Stimulated activated CD8-positive, alpha-beta memory T cell treated with anti-CD3 and anti-CD28 coated beads, Interleukin-2, amount 100 ng/mL, for 1 hour (primary cell): Measurements from ENCODE around the gene BEST2.
"Not testable (repeated sequence)": the region's sequence is repeated elsewhere in the genome, so short reads cannot be mapped to it uniquely, and the experiment has no call there.

Experiments used
- DNase-seq, 2 donors: peaks; one replicate each; pipeline ENCODE4 v3.0.0-alpha.2; 2020; ENCODE audit warnings: low read depth in 2 of 2

BEST2 gene

DNA sequence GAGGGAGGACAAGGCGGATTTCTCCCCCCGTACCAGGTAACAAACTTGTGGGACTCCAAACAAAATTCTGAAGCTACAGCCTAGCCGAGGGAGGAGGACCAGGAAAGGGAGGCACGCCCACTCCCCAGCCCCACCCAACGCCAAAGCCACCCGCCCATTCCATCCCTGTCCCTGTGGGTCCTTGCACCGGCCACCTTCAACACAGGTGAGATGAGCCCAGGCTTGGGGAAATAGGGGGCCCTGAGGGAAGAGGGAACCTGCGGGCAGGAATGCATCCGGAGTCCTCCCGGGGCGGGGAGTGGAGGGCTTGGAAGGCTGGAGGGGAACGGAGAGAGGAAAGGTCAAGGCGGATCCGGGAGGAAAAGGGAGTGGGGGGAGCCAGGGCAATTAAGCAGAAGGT, at the start of gene BEST2:
Gene BEST2, plus strand, starts transcription at position 157 of the 400 bp plus-strand sequence. CDS start 802 bp downstream, outside the sequence.
- DNase-seq = no peak

DNA sequence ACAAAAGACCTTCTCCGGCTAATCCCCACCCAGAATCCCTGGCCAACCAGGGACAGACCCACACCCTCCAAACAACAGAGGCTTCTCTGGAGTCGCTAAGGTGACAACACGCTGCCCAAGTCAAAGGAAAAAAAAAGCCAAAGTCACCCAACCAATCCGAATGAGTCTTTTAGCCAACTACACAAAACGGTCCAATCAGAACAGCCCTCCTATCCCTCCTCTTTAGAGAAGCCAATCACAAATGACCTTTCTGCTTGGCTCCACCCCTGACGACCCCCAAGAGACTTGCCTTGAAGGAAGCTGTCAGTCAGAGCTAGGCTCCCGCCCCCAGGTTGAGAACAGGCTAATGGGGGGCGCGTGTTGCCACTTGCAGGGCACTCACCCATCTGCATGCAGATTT, 48.5 kb upstream of the BEST2 start:
- DNase-seq = no peak

DNA sequence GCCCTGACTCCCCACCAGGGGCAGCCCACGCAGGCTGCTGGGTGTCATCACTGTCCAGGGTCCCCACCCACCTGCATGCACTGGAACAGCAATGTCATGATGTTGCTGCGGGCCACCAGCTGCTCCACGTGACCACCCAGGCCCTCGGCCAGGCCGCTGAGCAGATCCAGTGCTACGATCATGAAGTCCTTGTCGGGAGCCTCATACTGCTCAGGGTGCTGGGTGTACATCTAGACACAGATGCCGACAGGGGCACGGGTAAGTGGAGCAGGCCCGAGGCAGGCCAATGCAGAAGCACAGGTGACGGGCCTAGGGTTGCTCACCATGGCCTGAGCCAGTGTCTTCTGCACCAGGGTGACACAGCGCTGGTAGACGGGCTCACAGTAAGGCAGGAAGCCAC, 46.4 kb upstream of the BEST2 start:
- DNase-seq = no peak

DNA sequence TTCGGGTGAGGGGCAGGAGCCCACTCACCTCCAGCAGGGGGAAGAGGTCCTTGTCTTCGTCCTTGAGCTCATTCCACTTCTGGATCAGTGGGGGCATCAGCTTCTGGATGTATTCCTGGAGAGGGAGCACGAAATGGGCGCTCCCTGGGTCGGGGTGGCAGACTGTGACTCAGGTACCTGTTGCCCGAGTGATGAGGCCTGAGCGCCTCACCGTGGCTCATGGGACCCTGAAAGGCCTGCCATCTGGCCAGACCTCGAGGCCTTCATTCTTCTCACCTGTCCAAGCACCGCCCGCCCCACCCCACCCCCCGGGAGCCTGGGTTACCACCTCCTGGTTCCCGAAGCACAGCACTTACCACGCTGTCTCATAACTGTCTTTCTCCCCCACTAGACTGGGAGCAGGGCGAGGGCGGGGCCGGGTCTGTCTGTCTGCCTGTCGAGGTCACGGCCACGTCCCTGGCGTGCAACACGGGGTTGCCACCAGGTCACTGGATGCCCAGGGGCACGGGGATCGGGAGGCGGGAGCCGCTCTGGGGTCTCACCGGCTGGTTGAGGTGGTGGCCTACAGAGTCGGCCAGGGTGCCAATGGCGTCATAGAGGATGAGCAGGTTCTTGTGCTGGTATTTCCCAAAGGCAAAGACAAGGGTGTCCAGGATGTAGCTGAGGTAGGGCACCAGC, 45.8 kb upstream of the BEST2 start:
- no peak for DNase-seq

DNA sequence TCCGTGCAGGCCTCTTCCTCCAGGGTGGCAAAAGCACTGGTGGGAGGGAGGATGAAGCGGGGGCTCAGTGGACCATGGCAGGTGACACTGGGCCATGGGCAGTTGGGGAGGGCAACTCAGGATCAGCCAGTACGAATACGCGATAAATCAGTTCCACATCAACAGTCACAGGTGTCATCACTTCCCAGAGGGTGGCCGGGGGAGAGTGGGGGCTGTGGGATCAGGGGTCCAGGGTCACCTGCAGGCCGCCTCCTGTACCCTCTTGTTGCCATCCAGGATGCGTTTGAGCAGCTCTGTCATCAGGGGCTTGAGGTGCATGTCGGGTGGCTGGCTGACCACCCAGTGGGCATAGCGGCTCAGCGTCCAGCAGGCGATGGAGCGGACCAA, 45.3 kb upstream of the BEST2 start:
- no peak for DNase-seq

DNA sequence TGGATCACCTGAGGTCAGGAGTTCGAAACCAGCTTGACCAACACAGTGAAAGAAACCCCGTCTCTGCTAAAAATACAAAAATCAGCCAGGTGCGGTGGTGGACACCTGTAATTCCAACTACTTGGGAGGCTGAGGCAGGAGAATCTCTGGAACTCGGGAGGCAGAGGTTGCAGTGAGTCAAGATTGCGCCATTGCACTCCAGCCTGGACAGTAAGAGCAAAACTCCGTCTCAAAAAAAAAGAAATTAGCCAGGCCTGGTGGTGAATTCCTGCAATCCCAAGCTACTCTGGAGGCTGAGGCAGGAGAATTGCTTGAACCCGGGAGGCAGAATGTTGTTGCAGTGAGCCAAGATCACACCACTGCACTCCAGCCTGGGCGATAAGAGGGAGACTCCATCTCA, 43.0 kb upstream of the BEST2 start:
- DNase-seq = no peak

DNA sequence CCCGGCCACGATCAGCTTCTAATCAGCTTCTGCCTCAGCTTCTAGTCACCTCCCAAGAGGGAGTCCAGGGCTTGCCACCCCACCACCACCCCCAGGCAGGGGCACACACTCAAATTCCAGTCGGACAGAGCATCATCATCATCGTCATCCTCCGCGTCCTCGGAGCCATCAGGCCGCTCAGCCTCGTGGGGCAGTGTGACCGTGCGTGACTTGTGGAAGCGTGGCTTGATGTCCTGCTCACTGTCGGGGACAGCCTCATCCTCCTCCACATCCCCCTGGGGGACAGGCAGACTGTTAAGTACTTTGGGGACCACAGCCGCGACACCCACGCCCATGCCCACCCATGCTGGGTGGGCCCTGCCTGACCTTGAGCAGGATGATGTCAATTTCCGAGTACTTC, 40.4 kb upstream of the BEST2 start:
- DNase-seq = no peak

DNA sequence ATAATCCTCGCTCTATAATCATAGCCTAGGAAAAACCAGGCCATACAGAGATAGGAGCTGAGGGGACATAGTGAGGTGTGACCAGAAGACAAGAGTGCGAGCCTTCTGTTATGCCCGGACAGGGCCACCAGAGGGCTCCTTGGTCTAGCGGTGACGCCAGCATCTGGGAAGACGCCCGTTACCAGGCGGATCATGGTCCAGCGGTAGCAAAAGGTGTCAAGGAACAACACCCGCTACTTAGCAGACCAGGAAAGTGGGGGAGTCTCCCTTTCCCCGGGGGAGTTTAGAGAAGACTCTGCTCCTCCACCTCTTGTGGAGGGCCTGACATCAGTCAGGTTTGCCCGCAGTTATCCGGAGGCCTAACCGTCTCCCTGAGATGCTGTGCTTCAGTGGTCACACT, 39.5 kb upstream of the BEST2 start:
- not testable (repeated sequence) for DNase-seq

DNA sequence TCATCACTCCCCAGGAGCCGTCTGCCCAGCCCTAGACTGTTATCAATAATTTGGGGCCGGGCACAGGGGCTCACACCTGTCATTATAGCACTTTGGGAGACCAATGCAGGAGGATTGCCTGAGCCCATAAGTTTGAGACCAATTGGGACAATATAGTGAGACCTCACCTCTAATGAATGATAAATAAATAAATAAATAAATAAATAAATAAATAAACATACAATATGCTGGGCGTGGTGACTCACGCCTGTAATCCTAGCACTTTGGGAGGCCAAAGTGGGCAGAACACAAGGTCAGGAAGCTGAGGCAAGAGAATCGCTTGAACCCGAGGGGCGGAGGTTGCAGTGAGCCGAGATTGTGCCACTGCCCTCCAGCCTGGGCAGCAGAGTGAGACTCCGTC, 38.3 kb upstream of the BEST2 start:
- DNase-seq = not testable (repeated sequence)

DNA sequence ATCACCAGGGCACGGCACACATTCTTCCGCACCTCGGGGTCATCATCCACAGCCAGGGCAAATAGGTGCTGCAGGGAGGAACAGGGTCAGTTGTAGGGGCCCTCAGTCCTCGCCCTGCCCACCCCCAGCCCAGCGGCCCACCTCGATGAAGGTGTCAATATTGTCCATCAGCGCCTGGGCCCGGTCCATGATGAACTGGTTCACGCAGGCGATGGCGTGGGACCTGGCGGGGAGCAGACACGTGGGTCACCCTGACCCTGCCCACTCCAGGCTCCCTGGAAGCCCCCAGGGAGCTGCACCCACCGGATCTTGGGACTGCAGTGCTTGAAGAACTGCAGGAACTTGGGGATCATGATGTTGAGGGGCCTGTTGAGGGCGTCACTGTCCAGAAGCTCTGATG, 36.5 kb upstream of the BEST2 start:
- DNase-seq = no peak

DNA sequence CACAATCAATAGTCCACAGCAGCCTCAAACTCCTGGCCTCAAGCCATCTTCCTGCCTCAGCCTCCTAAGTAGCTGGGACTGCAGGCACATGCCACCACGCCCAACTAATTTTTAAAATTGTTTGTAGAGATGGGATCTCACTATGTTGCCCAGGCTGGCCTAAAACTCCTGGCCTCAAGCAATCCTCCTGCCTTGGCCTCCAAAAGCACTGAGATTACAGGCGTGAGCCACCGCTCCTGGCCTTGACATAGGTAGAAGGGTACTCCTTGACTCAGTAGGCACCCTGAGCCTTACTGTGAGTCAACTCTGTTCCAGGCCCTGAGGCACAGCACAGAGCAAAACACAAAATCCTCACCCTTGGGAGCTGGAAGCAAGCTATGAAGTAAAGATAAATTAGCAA, 35.7 kb upstream of the BEST2 start:
- no peak for DNase-seq

DNA sequence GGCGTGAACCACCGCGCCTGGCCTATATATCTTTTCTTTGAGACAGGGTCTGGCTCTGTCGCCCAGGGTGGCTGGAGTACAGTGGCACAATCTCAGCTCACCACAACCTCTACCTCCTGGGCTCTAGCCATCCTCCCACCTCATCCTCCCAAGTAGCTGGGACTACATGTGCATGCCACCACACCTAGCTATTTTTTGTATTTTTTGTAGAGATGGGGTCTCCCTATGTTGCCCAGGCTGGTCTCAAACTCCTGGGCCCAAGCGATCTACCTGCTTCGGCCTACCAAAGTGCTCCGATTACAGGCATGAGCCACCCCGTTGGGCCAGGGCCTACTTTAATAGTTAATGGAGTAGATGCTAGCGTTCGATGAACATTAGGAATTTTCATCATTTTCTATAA, 31.3 kb upstream of the BEST2 start:
- DNase-seq = no peak

DNA sequence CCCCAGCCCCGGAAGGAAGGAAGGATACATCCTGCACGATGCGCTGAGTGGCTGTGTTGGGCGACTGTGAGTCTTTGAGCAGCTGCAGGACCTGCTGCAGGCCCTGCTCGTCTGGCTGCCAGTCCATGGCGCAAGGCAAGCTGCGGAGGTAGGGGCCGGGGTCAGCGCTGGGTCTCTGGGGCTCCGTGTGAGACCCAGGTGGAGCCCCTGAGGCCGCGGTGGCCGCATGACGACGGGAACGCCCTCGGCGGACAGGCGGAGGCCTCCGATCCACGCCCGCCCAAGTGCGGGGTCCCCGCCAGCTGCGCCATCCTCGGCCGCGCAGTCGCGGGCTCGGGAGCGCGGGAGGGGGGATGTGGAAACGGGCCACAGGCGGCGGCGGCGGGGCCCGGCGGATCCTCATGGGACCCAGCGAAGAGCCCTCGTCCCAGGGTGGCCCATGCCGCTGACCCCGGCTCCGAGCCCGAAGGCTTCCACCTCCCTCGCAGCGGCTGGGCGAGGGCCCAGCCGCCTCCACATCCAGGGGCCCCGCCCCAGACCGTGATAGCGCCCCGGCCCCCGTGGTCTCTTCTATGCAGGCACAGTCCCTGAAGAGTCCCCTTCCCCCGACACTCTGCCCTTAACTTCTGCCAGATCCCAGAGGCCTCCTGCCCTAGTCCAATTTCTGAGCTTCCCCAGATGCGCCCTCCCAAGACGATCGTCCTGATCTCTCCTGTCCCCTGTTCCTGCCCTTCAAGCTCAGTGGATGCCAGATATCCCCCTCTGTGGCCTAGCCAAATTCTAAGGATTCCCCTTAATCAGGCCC, 30.5 kb upstream of the BEST2 start:
- DNase-seq = no peak

DNA sequence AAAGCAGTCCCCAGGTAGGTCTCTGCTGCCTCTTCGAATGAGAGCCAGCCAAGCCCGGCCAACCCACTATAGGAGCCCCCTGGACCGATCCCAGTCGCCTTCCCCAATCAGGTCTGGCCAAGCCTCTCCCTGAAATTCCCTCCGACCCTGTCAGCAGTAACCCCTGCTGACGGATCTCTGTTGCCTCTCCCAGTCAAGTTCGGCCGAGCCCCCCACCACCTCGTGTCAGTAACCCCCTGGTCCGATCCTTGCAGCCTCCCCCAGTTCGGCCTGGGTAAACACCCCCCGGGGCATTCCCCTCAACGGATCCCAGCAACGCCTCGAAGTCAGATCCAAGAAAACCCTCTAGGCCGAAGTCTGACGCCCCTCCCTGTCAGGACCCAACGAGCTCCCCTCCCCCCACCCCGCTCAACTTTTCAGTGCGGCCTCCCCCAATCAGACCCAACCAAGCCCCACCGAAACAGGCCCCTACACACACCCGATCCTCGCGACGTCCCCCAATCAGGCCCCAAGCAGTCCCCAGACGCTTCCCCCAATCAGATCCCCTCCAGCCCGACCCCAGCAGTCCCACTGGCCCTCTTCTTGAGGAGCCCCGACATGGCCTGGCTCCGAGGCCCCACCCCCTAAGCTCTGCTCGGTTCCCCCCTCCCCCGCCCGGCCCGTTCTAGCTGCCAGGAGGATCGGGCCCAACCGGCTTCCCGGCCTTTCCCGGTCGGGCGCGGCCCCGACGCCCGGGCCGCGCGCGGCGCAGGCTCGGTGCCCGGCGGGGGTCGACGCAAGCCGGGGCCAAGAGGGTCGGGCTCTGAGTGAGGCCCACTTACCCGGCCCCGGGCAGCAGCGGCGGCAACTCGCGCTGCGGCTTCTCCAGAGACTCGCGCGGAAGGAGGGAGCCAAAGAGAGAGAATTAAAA, 29.7 kb upstream of the BEST2 start:
- DNase-seq = no peak

DNA sequence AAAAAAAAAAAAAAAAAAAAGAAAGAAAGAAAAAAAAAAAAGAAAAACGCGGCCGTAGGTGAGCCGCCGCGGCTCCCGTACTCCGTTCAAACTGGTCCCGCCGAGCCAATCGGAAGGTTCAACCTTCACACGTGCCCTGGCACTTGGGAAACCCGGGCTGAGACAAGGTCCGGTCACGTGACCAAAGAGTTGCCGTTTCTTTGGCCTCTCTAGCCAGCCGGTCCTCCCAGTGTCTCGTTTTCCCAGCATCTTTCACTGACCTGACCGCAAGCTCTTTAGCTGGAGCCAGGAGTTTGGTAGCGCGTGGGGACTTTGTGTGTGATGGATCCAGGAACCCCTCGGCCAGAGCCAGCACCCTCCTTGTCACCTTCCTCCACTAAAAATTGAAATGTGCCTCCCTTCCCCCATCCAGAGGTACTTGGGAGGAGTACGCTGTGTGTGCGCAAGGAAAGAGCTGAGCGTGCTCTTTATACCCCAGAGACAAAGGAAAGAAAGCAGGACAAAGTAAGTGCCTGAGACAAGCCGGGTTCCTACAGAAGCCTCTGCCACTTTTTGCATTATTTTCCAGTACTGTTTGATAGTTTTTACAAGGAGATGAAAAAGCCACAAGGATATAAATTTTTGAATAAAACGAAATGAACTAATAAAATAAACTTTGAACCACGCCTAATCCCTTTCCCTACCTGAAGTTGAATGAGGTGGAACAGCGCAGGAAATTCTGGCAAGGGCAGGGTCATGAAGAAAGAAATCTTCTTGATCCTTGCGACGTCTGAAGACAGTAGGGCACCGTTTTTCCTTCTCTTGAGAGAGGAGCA, 28.8 kb upstream of the BEST2 start:
- peak; percentile 82 to 89 for DNase-seq

DNA sequence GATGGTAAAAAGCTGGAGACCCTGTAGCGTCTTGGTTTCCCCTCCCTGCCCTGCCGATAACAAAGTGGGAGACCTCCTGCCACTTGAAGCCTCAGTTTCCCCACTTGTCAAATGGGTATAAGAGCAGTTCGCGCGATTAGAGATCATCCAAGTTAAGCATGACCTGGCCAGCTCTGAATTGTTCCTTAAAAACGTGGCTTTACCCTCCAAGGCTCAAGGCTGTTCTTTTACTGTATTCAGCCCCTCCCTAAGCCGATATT, 28.3 kb upstream of the BEST2 start:
- no peak for DNase-seq

DNA sequence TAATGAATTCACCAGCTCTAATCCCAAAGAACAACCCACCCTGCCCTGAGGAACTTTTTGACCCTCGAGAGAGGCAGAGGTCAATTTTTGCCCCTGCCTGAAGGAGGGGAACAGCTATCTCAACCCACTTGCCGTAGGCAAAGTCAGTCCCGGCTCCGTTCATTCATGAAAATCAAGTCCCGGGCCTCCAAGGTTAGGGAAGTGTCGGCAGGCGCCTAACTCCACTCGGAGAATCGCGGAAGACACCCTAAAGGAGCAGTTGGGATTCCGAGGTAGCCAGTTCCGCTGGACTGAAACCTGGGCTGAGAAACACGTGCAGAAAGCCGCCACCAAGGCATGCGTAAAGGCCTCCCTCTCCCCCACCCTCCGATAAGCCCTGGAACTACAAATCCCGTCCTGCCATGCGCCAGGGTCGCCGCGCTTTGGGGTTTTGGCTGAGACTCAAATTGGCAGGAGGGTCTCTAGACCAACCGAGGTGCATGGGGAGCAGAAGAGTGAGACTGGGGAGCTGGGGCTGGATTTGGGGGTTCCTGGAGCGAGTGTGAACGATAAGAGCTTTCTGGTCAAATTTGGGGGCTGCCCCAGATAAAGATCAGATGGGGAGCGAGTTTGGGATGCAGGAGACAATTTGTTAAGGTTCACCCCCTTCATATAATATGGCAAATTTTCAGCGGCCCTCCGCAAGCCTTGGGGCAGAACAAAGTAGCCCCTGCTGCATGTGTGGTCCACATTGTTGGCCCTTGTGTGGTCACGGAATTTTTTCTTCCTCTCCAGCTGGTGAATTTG, 27.8 kb upstream of the BEST2 start, which contains the start of gene TNPO2:
Gene TNPO2, minus strand, starts transcription at position 292 of the 786 bp plus-strand sequence. CDS start 2,955 bp downstream, outside the sequence.
- peak; percentile 29 to 36 for DNase-seq

DNA sequence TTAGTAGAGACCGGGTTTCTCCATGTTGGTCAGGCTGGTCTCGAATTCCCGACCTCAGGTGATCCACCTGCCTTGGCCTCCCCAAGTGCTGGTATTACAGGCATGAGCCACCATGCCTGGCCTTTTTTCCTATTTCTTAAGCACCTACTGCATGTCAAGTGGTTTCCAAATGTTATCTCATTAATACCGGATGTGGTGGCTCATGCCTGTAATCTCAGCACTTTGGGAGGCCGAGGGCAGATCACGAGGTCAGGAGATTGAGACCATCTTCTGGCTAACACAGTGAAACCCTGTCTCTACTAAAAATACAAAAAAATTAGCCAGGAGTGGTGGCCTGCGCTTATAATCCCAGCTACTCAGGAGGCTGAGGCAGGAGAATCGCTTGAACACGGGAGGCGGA, 26.0 kb upstream of the BEST2 start:
- not testable (repeated sequence) for DNase-seq

DNA sequence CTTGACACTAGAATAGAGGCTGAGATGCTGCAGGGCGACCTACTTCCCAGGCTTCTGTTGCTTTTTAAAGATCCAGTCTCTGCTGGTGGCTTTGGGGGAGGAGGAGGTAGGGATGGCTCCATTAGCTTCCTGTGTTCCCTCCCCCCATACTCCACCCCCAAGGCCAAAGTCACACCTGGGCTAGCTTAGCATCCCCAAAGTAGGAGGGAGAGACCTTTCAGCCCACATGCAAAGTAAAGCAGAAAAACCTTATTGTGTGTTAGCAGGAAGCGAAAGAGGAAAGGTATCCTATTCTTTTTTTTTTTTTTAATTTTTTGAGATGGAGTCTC, 24.6 kb upstream of the BEST2 start:
- DNase-seq = no peak

DNA sequence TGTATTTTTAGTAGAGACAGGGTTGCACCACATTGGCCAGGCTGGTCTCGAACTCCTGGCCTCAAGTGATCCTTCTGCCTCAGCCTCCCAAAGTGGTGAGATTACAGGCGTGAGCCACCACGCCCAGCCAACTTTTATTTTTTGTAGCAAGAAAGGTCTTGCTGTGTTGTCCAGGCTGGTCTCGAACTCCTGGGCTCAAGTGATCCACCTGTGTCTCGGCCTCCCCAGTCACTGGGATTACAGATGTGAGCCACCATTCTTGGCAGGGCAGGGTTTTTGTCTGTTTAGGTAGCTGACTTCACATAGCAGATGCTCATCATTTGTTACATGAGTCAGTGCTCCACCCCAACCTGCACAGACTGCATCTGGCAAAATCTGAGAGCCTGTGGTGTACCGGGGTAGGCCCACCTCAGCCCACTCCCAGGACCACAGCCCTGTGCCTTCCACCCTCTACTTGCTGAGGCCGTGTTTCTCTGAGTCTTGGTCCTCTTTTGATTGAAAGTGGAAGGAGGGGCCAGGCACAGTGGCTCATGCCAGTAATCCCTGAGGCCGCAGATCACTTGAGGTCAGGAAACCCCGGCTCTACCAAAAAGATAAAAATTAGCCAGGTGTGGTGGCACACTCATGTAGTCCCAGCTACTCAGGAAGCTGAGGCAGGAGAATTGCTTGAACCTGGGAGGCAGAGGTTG, 23.7 kb upstream of the BEST2 start:
- DNase-seq = no peak
